DND-41 (cell line): ENCODE measurements around the gene RPS27.

Source experiments
- ATAC-seq: fragments of 200-7000 bp; cut with Tn5 transposase; 3 replicates; pipeline ENCODE4 v1.9.1; 2021; ENCODE audit warnings: low read depth; ENCODE audit not compliant: insufficient read depth
- DNase-seq: peaks from one replicate; pipeline ENCODE4 v3.0.0-alpha.2; 2020
- H2AFZ ChIP-seq: 2 replicates; pipeline ENCODE4 v1.6.0; 2012; ENCODE audit warnings: low read depth, low read length
- H3K27ac ChIP-seq: 2 replicates; pipeline ENCODE4 v1.5.1; 2012; ENCODE audit warnings: low read length, inconsistent platforms
- H3K27me3 ChIP-seq: fragments of 200-600 bp; sonication (generic); 2 replicates; pipeline ENCODE4 v1.6.0; 2012; ENCODE audit warnings: low read length, mild to moderate bottlenecking, inconsistent platforms; ENCODE audit not compliant: insufficient read depth, poor library complexity
- H3K36me3 ChIP-seq: 2 replicates; pipeline ENCODE4 v1.5.1; 2012; ENCODE audit warnings: low read length, inconsistent platforms; ENCODE audit not compliant: insufficient read depth
- H3K4me1 ChIP-seq: 2 replicates; pipeline ENCODE4 v1.5.1; 2012; ENCODE audit warnings: mild to moderate bottlenecking, low read length; ENCODE audit not compliant: insufficient read depth
- H3K4me2 ChIP-seq: 2 replicates; pipeline ENCODE4 v1.6.0; 2012; ENCODE audit warnings: mild to moderate bottlenecking, moderate library complexity, low read length, inconsistent platforms; ENCODE audit not compliant: insufficient read depth
- H3K4me3 ChIP-seq, 2 experiments: fragments of 200-600 bp in 1 of 2; shearing (Covaris generic) in 1 of 2; 2 replicates each; pipeline ENCODE4 v1.5.1; 2012 to 2016; ENCODE audit warnings: inconsistent platforms in 2 of 2, low read length in 2 of 2, mild to moderate bottlenecking in 2 of 2, low read depth in 1 of 2, moderate library complexity in 1 of 2
- H3K79me2 ChIP-seq: 2 replicates; pipeline ENCODE4 v1.6.0; 2012; ENCODE audit warnings: low read length, inconsistent platforms; ENCODE audit not compliant: insufficient read depth
- H3K9ac ChIP-seq: 2 replicates; pipeline ENCODE4 v1.6.0; 2012; ENCODE audit warnings: low read depth, mild to moderate bottlenecking, inconsistent platforms, low read length, moderate library complexity
- H3K9me3 ChIP-seq: 2 replicates; pipeline ENCODE4 v1.5.1; 2012; ENCODE audit warnings: low read length, moderate library complexity, mild to moderate bottlenecking, inconsistent platforms; ENCODE audit not compliant: insufficient read depth, severe bottlenecking
- H4K20me1 ChIP-seq: 2 replicates; pipeline ENCODE4 v1.6.0; 2012; ENCODE audit warnings: low read length; ENCODE audit not compliant: insufficient read depth
- CTCF ChIP-seq: IDR thresholded peaks from 2 replicates; pipeline ENCODE4 v1.5.1; 2012; ENCODE audit warnings: borderline replicate concordance, low read length, moderate library complexity, mild to moderate bottlenecking; ENCODE audit not compliant: poor library complexity, severe bottlenecking; ENCODE audit errors: extremely low read depth
- EZH2 ChIP-seq: IDR thresholded peaks from 3 replicates; pipeline ENCODE4 v1.6.1; 2012; ENCODE audit warnings: borderline replicate concordance, low read depth, mild to moderate bottlenecking, moderate library complexity, low read length, inconsistent platforms; ENCODE audit not compliant: severe bottlenecking

Gene RPS27

GRCh38 chr1:153959454-153959853 lies 31.1 kb upstream of the RPS27 start:
- DNase-seq (no peak), ATAC-seq (no peak)
- no peak overlapping the region for H2AFZ ChIP-seq
- H3K36me3 ChIP-seq: peaks cover 38% of the 10 kb centered on the region
- no peak overlapping the region for H3K9ac ChIP-seq
- no peak overlapping the region for H3K4me3 ChIP-seq
- no peaks in the 10 kb centered on the region for H3K9me3 ChIP-seq
- H3K4me2 ChIP-seq: no peak overlapping the region
- peaks cover 35% of the 10 kb centered on the region for H4K20me1 ChIP-seq
- H3K27ac ChIP-seq: no peak overlapping the region
- H3K79me2 ChIP-seq: peaks cover 79% of the 10 kb centered on the region
- H3K4me1 ChIP-seq: peaks cover 67% of the 10 kb centered on the region
- H3K27me3 ChIP-seq: no peaks in the 10 kb centered on the region
- no peak for TF ChIP-seq CTCF
- TF ChIP-seq EZH2: no peak

- Histone ChIP-seq H3K4me1 (peaks cover 71% of the 10 kb centered on the region), H3K9ac (no peak overlapping the region), H3K27ac (no peak overlapping the region), H3K79me2 (peaks cover 74% of the 10 kb centered on the region), H2AFZ (no peak overlapping the region), H3K9me3 (no peaks in the 10 kb centered on the region), H3K36me3 (peaks cover 32% of the 10 kb centered on the region), H4K20me1 (peaks cover 28% of the 10 kb centered on the region), H3K27me3 (no peaks in the 10 kb centered on the region), H3K4me2 (no peak overlapping the region), H3K4me3 (no peak overlapping the region)
- no peak for TF ChIP-seq CTCF
- no peak for TF ChIP-seq EZH2
- DNase-seq (no peak), ATAC-seq (no peak)
These were observed 30.4 kb upstream of the RPS27 start for GRCh38 chr1:153960206-153960605.

GRCh38 chr1:153961421-153961820 lies 29.1 kb upstream of the RPS27 start:
- H3K9me3 ChIP-seq: no peaks in the 10 kb centered on the region
- H3K79me2 ChIP-seq: peaks cover 74% of the 10 kb centered on the region
- ATAC-seq: no peak
- H3K27me3 ChIP-seq: no peaks in the 10 kb centered on the region
- peak overlapping the region; percentile 80; the same call in 1 of the 2 replicates for H3K27ac ChIP-seq
- no peak overlapping the region for H2AFZ ChIP-seq
- peak overlapping the region; percentile 91 for H3K4me2 ChIP-seq
- H3K36me3 ChIP-seq: peaks cover 27% of the 10 kb centered on the region
- peak overlapping the region in 1 of 2 experiments; percentile 89; a peak in 2 of 4 replicates for H3K4me3 ChIP-seq
- H3K4me1 ChIP-seq: peaks cover 74% of the 10 kb centered on the region
- no peak for DNase-seq
- TF ChIP-seq EZH2: no peak
- no peak for TF ChIP-seq CTCF
- H4K20me1 ChIP-seq: peaks cover 19% of the 10 kb centered on the region
- peak overlapping the region; percentile 87 for H3K9ac ChIP-seq
